ENCODE results near the gene CHMP5.

The CHMP5 gene

GRCh38 chr9:33264473-33265177, at the start of gene CHMP5, which contains the start of gene BAG1:
TSS of gene CHMP5 (plus strand) at chr9:33265049. CDS start at chr9:33265079, 30 bp downstream.
TSS of gene BAG1 (minus strand) at chr9:33264708.
- DNase-seq, result peak; percentile 99

DNA sequence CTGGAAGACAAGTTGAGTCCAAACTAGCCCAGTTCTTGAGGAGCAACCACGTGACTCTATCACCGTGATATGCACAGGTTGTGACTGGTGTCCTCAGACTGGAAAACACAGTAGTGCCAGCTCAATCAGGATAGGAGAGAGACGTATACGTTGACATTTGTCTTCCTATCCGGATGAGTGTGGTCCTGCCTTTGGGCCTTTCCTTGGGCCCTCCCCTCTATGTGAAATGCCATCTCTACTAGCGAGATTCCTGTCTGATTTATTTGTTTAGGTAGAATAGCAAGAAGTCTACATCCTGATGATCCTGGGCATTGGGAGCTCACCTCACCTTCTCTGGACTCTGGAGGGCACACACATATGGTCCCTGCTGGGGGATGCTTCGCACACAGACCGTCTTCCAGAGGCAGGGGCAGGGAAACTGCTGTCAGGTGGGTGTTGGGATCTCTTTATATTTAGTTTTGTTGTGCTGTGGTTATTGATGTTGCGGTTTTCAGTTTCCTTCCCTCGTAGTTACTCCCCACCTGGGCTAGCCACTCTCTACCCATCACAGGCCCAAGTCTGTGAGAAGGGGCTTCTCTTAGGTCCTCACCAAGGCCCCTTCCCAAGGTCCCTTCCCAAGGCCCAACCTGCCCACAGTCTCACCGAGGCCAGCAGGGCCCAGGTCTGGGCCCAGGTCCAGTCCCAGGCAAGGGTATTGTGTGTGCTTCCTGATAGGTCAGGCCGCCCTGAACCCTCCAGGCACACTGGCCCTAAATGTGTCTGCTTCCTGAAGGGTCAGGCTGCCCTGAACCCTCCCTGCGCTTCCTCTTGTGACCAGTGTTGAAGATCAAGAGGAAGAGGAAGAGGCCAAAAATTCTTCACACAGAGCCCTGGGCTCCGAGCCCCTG, 43.9 kb upstream of the CHMP5 start:
- DNase-seq, result no peak

DNA sequence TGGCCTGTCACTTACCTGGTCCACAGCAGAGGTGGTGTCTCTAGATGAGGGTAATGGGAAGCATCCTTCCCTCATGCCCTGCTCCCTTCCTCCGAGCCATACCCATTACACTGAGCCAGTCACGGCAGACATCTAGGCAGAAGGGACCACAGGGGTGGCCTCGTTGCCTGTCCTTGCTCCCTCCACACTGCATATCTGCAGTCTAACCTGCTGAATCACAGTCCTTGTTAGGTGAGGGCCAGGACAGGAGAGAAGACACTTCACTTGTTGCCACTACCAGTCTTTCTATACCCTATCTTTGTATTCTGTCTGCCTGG, 43.3 kb upstream of the CHMP5 start:
- DNase-seq, result no peak

DNA sequence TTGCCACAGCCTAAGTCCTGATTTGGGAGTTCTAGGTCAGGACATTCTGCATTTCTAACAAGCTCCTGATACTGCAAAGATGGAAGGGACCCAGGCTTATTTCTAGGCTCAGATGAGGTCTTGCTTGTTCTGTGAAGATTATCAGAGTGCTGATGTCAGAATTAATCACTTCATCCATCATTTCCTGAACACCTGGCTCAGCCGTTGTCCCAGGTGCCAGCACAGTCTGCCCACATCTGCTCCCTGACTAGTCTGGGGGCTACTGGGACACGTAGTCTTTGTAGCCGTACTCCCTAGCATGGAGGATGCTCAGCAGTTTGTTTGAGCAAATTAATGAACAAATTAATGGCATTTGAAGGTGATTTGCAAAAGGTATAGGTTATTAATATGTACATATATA, 42.8 kb upstream of the CHMP5 start:
- no peak for DNase-seq

DNA sequence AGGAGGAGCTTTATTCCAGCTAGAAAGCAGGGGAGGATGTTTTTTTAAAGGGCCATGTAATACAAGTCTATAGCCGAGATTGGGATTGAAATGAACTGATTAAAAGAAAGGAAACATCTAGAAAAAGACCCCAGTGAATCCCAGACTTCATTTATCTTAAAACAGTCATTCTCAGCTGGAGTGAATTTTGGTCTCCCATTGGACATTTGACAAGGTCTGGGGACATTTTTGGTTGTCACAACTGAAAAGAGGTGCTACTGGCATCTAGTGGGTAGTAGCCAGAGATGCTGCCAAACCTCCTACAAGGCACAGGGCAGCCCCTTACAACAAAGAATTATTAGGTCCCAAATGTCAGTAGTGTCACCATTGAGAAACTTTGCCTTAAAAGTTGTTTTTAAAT, 41.2 kb upstream of the CHMP5 start:
- DNase-seq, result no peak

- DNase-seq, result peak; percentile 80
These were observed 39.3 kb upstream of the CHMP5 start for GRCh38 chr9:33225319-33226147.

GRCh38 chr9:33227008-33227398, 37.8 kb upstream of the CHMP5 start:
- DNase-seq, result no peak

DNA sequence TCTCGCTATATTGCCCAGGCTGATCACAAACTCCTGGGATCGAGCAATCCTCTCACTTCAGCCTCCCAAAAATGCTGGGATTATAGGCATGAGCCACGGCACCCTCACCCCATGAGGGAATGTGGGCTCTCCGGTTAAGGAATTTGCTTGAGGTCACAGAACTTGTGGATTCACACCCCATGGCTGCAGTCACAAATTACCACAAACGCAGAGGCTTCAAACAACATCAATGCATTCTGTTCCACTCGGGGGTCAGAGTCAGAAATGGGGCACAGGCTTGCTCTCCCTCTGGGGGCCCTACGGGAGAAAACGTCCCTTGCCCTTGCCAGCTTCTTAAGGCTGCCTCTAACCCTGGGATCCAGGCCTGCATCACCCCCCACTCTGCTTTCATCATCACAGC, 37.1 kb upstream of the CHMP5 start:
- no peak for DNase-seq

DNA sequence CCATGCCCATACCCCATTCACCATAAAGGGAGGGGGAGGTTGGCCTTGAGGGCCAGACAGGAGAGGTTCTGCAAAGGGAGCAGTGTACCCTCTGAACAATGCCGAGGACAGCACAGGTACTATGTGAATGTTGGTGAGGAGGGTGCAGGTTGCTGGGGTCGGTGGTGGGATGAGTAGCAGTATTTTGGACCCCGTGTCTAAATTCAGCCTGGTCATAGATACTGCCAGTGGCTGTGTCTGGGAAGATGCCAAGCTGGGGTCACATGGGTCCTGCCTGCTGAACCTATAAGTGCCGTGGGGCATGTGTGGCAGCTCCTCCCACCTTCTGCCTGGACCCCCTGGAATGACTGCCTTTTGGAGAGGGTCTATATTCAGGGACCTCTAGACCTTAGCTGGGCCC, 36.2 kb upstream of the CHMP5 start:
- no peak for DNase-seq

DNA sequence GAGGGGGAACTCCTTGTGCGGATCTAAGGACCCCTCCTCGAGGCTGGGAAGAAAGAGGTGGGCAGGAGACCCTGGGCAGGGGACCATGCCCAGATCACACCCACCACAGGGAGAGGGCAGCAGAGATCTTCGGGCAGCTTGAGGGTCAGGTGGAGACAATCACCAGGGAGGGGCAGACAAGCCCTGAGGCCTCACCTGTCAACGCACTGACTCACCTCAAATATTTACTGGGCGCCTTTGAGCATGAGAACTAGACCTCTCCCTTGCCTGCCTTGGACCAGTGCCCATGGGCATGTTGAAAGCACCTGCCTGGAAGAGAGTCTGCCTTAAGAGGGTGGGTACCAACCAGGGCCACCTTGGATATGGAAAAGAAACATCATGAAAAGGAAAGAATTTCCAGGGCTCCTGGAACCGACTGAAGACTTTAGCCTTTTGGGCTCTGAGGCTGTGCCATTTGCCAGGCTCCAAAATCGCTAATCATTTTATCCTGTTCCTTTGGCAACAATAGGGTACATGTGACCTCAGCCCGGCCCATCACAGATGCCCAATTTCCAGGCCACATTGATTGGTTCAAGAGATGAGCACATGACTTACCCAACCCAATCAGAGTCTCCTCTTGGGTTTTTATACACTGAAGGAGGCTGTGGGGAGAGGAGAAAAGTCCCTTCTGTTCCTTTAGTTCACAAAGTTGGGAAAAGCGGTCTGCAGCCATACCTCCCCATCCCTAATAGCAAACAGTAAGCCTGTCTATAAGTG, 35.3 kb upstream of the CHMP5 start:
- DNase-seq, result no peak

DNA sequence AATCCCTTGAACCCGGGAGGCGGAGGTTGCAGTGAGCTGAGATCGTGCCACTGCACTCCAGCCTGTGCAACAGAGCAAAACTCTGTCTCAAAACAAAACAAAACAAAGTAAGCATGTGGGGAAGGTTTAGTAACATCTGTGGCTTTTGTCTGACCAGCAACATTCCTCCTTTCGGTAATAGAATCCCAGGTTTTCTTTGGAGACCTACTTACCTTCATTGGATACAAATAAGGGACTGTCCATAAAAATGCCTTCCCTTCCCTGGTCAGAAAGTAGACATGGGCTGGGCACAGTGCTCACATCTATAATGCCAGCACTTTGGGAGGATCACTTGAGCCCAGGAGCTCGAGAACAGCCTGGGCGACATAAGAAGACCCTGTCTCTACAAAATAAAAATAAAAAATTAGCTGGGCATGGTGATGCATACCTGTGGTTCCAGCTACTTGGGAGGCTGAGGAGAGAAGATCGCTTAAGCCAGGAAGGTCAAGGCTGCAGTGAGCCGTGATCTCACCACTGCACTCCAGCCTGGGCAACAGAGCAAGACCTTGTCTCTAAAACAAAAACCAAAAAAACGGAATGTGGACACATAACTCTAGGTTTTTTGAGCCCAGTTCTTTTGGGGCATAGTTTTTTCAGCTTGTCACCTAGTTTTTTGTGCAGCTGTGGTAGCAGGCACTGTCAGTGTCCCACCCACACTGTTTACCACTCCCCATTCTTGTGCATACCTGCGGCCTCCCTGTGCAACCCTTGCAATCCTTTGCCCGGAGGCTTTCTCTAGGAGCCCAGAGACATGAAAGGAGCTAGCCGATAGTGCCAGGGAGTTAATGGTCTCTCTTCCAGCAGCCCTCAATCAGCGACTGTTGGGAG, 33.9 kb upstream of the CHMP5 start:
- no peak for DNase-seq

GRCh38 chr9:33231623-33231942, 33.3 kb upstream of the CHMP5 start:
- no peak for DNase-seq

- DNase-seq, result no peak
These were observed 32.0 kb upstream of the CHMP5 start for GRCh38 chr9:33232815-33233214.

- peak; percentile 89 for DNase-seq
These were observed 31.1 kb upstream of the CHMP5 start for GRCh38 chr9:33233626-33234342.

- peak; percentile 52 for DNase-seq
These were observed 30.1 kb upstream of the CHMP5 start for GRCh38 chr9:33234511-33235467.

- DNase-seq, result no peak
These were observed 28.3 kb upstream of the CHMP5 start for GRCh38 chr9:33236571-33236970.

- no peak for DNase-seq
These were observed 24.9 kb upstream of the CHMP5 start, which contains the start of gene SPINK4 for GRCh38 chr9:33239921-33240320. TSS of gene SPINK4 (plus strand) at chr9:33240167. CDS start at chr9:33240209, 42 bp downstream.

- no peak for DNase-seq
These were observed 23.6 kb upstream of the CHMP5 start for GRCh38 chr9:33241298-33241697.

DNA sequence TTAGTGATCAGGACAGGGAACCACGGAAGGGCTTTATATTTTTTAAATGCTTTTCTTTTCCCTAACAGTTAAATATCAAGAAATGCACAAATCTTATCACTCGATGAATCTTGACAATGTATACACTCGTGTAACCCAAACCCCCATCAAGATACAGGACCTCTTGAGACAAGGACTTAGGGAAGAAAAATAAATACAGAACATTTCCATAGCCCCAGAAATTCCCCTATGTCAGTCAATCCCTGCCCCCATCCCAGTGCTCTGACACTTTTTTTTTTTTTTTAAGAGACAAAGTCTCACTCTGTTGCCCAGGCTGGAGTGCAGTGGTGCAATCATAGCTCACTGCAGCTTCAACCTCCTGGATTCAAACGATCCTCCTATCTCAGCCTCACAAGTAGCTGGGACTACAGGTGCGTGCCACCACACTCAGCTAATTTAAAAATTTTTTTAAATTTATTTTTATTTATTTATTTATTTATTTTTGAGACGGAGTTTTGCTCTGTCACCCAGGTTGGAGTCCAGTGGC, 22.2 kb upstream of the CHMP5 start:
- no peak for DNase-seq

Measured in HCEC 1CT (cell line).